Chondrocyte (in vitro differentiated cells): ENCODE data around the gene CRMP1. TPM values are rescaled to one million over a fixed set of nuclear protein-coding genes. Genes with fewer than 3 reads are reported as not detected.

Source experiments
- DNase-seq: peaks from one replicate; pipeline ENCODE4 v3.0.0; 2021; ENCODE audit warnings: mixed read lengths, low spot score
- H3K27ac Mint-ChIP-seq: one replicate; pipeline ENCODE4 v1.8.0; 2021; ENCODE audit warnings: mild to moderate bottlenecking, moderate library complexity, mixed read lengths; ENCODE audit not compliant: unreplicated experiment
- H3K27me3 Mint-ChIP-seq: 2 replicates; pipeline ENCODE4 v1.8.0; 2021; ENCODE audit warnings: low read depth, mixed read lengths
- H3K36me3 Mint-ChIP-seq: 2 replicates; pipeline ENCODE4 v1.8.0; 2021; ENCODE audit warnings: low read depth, mixed read lengths
- H3K4me1 Mint-ChIP-seq: 2 replicates; pipeline ENCODE4 v1.8.0; 2021; ENCODE audit warnings: low read depth, mild to moderate bottlenecking, mixed read lengths
- H3K4me3 Mint-ChIP-seq: one replicate; pipeline ENCODE4 v1.8.0; 2021; ENCODE audit warnings: mild to moderate bottlenecking, moderate library complexity, mixed read lengths; ENCODE audit not compliant: unreplicated experiment
- H3K9me3 Mint-ChIP-seq: 2 replicates; pipeline ENCODE4 v1.8.0; 2021; ENCODE audit warnings: low read depth, mixed read lengths
- total RNA-seq: library from RNA; stranded (reverse); gene quantifications from 3 replicates; pipeline ENCODE4 v1.2.1, GENCODE V29; 2021
- TF ChIP-seq, protein P1 (sequence below): fragments of 200-600 bp; sonication (generic); IDR thresholded peaks from 2 replicates; pipeline ENCODE4 v1.5.0; 2021; ENCODE audit warnings: antibody characterized with exemption, mild to moderate bottlenecking, moderate library complexity

CRMP1 gene
- total RNA-seq, 1 donor from 2014 or later: 59.5 TPM

DNA sequence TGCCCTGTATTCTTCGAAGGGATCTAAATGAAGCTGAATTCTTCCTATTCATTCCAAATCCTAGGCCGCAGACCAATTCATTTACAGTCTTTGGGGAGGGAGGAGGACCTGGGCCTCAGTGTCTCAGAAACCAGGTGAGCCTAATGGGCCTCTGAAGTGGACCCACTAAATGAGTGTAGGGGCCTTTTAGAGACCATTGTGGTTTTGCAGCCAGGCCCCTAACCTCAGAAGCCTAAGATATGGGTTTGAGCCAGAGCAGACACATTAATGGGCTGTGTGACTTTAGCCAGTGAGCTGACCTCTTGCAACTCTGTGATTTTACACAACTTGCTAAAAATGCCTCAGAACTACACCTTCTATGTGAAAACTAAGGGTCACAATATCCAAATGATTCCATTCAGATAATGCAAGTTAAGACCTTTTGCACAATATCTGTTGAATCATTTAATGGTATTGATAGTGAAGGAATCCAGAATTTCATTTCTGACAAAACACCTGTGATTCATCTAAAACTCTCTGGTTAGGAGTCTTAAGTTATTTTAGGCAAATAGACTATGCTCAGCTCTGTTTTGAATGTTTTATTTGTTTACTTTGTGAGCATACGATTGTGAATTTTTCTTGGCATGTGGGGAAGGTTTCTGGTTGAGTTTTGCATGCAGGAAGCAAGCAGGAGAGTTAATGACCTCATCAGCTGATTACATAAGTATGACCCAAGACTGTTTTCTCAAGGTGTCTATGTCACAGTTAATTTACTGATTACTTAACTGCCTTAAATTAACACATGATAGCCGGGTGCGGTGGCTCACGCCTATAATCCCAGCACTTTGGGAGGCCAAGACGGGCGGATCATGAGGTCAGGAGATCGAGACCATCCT lies 106.8 kb downstream of the CRMP1 start:
- Mint-ChIP-seq H3K4me3 (no peak overlapping the region), H3K9me3 (no peaks in the 10 kb centered on the region), H3K36me3 (peaks cover 36% of the 10 kb centered on the region), H3K4me1 (no peaks in the 10 kb centered on the region), H3K27ac (no peak overlapping the region), H3K27me3 (no peaks in the 10 kb centered on the region)
- no peak for DNase-seq
- TF ChIP-seq, protein P1, sequence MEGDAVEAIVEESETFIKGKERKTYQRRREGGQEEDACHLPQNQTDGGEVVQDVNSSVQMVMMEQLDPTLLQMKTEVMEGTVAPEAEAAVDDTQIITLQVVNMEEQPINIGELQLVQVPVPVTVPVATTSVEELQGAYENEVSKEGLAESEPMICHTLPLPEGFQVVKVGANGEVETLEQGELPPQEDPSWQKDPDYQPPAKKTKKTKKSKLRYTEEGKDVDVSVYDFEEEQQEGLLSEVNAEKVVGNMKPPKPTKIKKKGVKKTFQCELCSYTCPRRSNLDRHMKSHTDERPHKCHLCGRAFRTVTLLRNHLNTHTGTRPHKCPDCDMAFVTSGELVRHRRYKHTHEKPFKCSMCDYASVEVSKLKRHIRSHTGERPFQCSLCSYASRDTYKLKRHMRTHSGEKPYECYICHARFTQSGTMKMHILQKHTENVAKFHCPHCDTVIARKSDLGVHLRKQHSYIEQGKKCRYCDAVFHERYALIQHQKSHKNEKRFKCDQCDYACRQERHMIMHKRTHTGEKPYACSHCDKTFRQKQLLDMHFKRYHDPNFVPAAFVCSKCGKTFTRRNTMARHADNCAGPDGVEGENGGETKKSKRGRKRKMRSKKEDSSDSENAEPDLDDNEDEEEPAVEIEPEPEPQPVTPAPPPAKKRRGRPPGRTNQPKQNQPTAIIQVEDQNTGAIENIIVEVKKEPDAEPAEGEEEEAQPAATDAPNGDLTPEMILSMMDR: no peak

DNA sequence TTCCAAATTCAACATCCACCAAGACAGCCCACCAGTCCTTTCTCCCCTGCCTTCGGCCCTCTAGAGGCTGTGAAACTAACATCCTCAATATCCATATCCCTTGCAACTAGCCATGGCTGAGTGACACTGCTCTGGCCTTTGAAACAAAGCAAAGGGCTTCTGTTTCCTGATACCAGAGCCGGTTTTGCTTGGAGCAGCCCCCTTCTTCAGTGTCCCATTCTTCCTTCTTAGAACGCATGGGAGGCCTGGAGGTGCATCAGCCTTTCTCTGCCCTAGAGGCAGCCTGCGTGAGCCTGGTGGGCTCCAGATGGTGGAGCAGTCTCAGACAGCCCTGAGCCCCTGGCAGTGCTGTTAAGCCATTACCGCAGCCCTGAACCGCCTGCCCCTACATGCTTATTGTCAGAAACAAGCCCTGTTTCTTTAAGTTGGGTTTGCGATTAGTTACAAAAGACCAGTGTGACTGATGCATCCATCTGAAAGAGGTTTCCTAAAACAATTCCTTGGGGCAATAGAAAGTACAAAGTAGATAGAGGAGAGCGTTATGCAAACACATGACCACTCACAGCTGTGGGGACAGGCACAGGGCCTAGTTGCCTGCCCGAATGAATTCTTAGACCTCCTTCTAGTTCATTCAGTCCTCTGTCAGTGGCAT lies 107.8 kb downstream of the CRMP1 start:
- Mint-ChIP-seq H3K36me3 (peaks cover 35% of the 10 kb centered on the region), H3K27ac (no peak overlapping the region)
- DNase-seq: peak; percentile 37

DNA sequence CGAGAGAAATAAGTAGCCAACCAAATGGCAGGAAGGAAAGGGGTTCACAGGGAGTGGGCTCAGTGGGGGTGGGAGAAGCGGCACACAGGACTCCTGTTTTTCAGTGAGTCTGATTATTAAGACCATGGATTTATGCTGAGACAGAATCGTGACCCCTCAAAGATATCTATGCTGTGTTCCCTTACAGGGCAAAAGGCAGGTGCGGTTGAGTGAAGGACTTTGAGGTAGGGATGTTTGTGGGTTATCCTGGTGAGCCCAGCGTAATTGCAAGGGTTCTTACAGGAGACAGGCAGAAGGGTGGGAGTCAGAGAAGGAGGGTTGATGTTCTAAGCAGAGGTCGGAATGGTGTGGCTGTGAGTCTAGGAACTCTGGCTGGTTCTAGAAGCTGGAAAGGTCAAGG lies 108.9 kb downstream of the CRMP1 start:
- Mint-ChIP-seq H3K4me3 (no peak overlapping the region), H3K9me3 (no peaks in the 10 kb centered on the region), H3K4me1 (no peaks in the 10 kb centered on the region), H3K27me3 (no peaks in the 10 kb centered on the region), H3K36me3 (peaks cover 35% of the 10 kb centered on the region), H3K27ac (no peak overlapping the region)
- TF ChIP-seq, protein P1: no peak
- no peak for DNase-seq

More for the DNA sequence above, 107.8 kb downstream of the CRMP1 start:
- Mint-ChIP-seq H3K9me3 (no peaks in the 10 kb centered on the region), H3K4me1 (no peaks in the 10 kb centered on the region), H3K4me3 (no peak overlapping the region), H3K27me3 (no peaks in the 10 kb centered on the region)
- TF ChIP-seq, protein P1: peak; percentile 17

DNA sequence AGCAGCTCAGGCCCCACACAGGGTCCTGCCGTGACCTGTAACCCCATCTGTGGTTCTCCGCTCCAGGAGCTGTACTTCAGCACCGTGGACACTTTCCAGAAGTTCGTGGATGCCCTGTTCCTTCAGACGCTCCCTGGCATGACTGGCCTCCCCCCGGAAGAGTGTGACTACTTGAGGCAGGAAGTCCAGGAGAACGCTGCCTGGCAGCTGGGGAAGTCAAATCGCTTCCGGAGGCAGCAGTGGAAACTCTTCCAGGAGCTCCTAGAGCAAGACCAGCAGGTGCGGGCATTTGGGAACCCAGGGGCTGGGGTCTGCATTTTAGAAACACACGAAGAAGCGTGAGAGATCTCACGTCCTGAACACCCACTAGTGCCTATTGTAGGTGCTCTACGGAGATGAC lies 109.4 kb downstream of the CRMP1 start:
- Mint-ChIP-seq H3K36me3 (peaks cover 32% of the 10 kb centered on the region), H3K4me1 (no peaks in the 10 kb centered on the region), H3K27me3 (no peaks in the 10 kb centered on the region), H3K4me3 (no peak overlapping the region), H3K9me3 (no peaks in the 10 kb centered on the region), H3K27ac (no peak overlapping the region)
- DNase-seq: no peak
- TF ChIP-seq, protein P1: no peak

DNA sequence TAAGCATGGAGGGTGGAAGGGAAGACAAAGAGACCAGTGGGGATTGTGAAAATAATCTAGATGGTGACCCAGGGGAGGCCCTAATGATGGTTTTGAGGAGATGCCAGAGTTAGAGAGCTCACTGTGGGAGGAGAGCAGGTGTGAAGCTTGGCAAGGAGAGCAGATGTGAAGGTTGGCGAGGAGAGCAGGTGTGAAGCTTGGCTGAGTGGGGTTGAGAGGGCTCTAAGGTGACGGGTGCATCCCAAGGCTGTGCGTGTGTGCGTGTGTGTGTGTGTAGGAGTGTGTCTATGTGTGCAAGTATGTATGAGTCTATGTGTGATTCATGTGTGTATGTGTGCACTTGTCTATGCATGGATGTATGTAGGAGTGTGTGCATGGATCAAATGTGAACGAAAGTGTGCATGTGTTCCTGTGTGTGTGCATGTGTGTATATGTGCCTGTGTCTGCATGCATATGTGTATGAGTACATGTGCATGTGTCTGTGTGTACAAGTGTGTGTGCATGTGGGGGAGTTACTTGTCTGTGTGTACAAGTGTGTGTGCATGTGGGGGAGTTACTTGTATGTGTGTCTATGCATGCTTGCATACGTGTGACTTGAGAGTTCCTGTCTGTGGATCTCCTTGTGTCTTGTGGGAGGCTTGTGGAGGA lies 109.9 kb downstream of the CRMP1 start:
- Mint-ChIP-seq H3K4me1 (no peaks in the 10 kb centered on the region), H3K27me3 (no peaks in the 10 kb centered on the region), H3K27ac (no peak overlapping the region), H3K9me3 (no peaks in the 10 kb centered on the region), H3K4me3 (no peak overlapping the region), H3K36me3 (peaks cover 29% of the 10 kb centered on the region)
- TF ChIP-seq, protein P1: no peak
- no peak for DNase-seq
